ENCODE data around the gene MRPL18.

GRCh38 chr6:159831373-159831679 is 41.1 kb downstream of the MRPL18 start:
- no peak for TF ChIP-seq EZH2 (optimal IDR thresholded peaks at IDR 0.05; ENCODE audit: low read depth, low read length)
- TF ChIP-seq, protein P1, sequence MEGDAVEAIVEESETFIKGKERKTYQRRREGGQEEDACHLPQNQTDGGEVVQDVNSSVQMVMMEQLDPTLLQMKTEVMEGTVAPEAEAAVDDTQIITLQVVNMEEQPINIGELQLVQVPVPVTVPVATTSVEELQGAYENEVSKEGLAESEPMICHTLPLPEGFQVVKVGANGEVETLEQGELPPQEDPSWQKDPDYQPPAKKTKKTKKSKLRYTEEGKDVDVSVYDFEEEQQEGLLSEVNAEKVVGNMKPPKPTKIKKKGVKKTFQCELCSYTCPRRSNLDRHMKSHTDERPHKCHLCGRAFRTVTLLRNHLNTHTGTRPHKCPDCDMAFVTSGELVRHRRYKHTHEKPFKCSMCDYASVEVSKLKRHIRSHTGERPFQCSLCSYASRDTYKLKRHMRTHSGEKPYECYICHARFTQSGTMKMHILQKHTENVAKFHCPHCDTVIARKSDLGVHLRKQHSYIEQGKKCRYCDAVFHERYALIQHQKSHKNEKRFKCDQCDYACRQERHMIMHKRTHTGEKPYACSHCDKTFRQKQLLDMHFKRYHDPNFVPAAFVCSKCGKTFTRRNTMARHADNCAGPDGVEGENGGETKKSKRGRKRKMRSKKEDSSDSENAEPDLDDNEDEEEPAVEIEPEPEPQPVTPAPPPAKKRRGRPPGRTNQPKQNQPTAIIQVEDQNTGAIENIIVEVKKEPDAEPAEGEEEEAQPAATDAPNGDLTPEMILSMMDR (IDR thresholded peaks at IDR 0.05; ENCODE audit: low read length) = no peak

Data from MM.1S (cell line).